Thyroid gland (tissue), 4 donors: ENCODE data around the gene DMRT1.

Experiments
- POLR2A ChIP-seq, 2 donors: fragments of 450-650 bp; IDR thresholded peaks; one replicate each; pipeline ENCODE4 v1.6.1; 2017; ENCODE audit warnings: antibody characterized with exemption in 2 of 2, mild to moderate bottlenecking in 2 of 2, moderate library complexity in 1 of 2
- TF ChIP-seq, protein P1 (sequence below), 6 experiments: fragments of 200-600 bp in 3 of 6; fragments of 450-650 bp in 3 of 6; sonication (generic) in 3 of 6; IDR thresholded peaks; one replicate each; pipeline ENCODE4 v1.5.1; 2016 to 2019; ENCODE audit warnings: antibody characterized with exemption in 6 of 6, mild to moderate bottlenecking in 2 of 6, inconsistent platforms in 1 of 6, moderate library complexity in 1 of 6

DNA sequence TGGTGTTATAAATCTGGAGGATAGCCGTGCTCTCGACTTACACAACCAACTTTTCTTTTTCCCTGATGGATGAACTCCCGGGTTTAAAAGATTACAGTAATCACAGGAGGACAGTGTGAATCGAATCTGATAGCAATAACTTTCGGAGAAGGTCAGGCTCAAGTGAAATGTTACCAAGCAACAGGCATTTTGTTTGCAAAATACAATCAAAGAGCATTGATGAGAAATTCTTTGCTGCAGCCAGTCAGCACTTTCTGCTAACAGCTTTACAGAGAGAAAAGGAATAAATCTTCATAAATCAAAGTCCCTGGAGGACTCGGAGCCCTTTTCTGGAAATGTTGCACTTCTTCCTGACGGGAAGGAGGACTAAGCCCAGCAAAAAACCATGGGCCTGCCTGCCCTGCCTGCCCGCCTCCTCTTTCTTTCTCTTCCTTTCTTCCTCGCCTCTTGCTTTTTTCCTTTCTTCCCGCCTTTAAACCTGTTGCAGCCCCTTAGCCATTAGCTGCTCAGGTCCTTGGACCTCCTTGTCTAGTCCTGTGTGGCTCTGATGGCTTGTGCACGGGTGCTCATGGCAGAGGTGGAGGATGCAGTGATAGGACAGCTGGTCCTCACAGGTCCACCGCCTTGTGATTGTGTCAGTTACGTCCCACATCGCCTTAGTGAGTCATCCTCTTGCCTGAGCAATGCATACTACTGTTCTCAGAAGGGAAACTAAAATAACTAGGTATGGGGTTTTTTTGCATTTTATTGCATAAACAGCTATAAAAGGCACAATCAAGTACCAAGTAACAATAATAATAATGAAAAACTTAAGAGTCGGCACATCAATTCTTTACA lies 141.1 kb downstream of the DMRT1 start:
- TF ChIP-seq, protein P1, sequence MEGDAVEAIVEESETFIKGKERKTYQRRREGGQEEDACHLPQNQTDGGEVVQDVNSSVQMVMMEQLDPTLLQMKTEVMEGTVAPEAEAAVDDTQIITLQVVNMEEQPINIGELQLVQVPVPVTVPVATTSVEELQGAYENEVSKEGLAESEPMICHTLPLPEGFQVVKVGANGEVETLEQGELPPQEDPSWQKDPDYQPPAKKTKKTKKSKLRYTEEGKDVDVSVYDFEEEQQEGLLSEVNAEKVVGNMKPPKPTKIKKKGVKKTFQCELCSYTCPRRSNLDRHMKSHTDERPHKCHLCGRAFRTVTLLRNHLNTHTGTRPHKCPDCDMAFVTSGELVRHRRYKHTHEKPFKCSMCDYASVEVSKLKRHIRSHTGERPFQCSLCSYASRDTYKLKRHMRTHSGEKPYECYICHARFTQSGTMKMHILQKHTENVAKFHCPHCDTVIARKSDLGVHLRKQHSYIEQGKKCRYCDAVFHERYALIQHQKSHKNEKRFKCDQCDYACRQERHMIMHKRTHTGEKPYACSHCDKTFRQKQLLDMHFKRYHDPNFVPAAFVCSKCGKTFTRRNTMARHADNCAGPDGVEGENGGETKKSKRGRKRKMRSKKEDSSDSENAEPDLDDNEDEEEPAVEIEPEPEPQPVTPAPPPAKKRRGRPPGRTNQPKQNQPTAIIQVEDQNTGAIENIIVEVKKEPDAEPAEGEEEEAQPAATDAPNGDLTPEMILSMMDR (IDR thresholded peaks at IDR 0.05), result no peak
- no peak for TF ChIP-seq POLR2A (IDR thresholded peaks at IDR 0.05)
